Stimulated activated naive CD8-positive, alpha-beta T cell treated with anti-CD3 and anti-CD28 coated beads, Interleukin-15, amount 100 ng/mL, for 72 hours (primary cell): ENCODE data around the gene BLTP1.
A peak's percentile ranks its signal among the peaks of the same experiment; 100 is the strongest.

Experiments used
- ATAC-seq: fragments of 150-1000 bp; cut with Tn5 transposase; 2 replicates; pipeline ENCODE4 v1.10.0; 2021; ENCODE audit warnings: mild to moderate bottlenecking, moderate library complexity
- DNase-seq, 2 donors: peaks; one replicate each; pipeline ENCODE4 v3.0.0; 2021 to 2022
- H3K27ac Mint-ChIP-seq, 2 donors: one replicate each; pipeline ENCODE4 v1.8.0; 2022; ENCODE audit warnings: mild to moderate bottlenecking in 2 of 2, mixed read lengths in 2 of 2, moderate library complexity in 2 of 2
- H3K27me3 Mint-ChIP-seq: one replicate; pipeline ENCODE4 v1.8.0; 2022; ENCODE audit warnings: mixed read lengths
- H3K4me1 Mint-ChIP-seq: one replicate; pipeline ENCODE4 v1.8.0; 2022; ENCODE audit warnings: mild to moderate bottlenecking, mixed read lengths
- H3K4me3 Mint-ChIP-seq, 2 donors: one replicate each; pipeline ENCODE4 v1.8.0; 2022; ENCODE audit warnings: mild to moderate bottlenecking in 2 of 2, mixed read lengths in 2 of 2, moderate library complexity in 1 of 2
- H3K9me3 Mint-ChIP-seq, 2 donors: one replicate each; pipeline ENCODE4 v1.8.0; 2022; ENCODE audit warnings: mixed read lengths in 2 of 2

The BLTP1 gene

GRCh38 chr4:122142687-122143086, 9.4 kb upstream of the BLTP1 start:
- no peak for DNase-seq
- ATAC-seq: no peak
- peaks cover 27% of the 10 kb centered on the region for H3K27me3 Mint-ChIP-seq
- no peak overlapping the region for H3K27ac Mint-ChIP-seq
- no peak overlapping the region for H3K4me3 Mint-ChIP-seq
- H3K9me3 Mint-ChIP-seq: peaks cover 0 to 5% of the 10 kb centered on the region in 2 donors
- H3K4me1 Mint-ChIP-seq: no peaks in the 10 kb centered on the region

- no peaks in the 10 kb centered on the region for H3K9me3 Mint-ChIP-seq
- peaks cover 35% of the 10 kb centered on the region for H3K4me1 Mint-ChIP-seq
- H3K27me3 Mint-ChIP-seq: peaks cover 27% of the 10 kb centered on the region
- H3K4me3 Mint-ChIP-seq: no peak overlapping the region
- H3K27ac Mint-ChIP-seq: no peak overlapping the region
- no peak for ATAC-seq
- no peak for DNase-seq
Observed at GRCh38 chr4:122146652-122147051, 5.5 kb upstream of the BLTP1 start.

GRCh38 chr4:122150931-122151330, 1.2 kb upstream of the BLTP1 start:
- Mint-ChIP-seq H3K27ac (peak overlapping the region; percentile 29 to 99), H3K4me3 (peak overlapping the region; percentile 97 to 100), H3K9me3 (no peaks in the 10 kb centered on the region), H3K4me1 (peaks cover 59% of the 10 kb centered on the region), H3K27me3 (peaks cover 7% of the 10 kb centered on the region)
- ATAC-seq (no peak), DNase-seq (no peak)

- Mint-ChIP-seq H3K9me3 (no peaks in the 10 kb centered on the region), H3K4me1 (peaks cover 72% of the 10 kb centered on the region), H3K4me3 (peak overlapping the region; percentile 97 to 100), H3K27me3 (no peaks in the 10 kb centered on the region), H3K27ac (peak overlapping the region; percentile 61 to 70)
- peak; percentile 63 for ATAC-seq
- peak in 1 of 2 donors; percentile 39 for DNase-seq
Observed at GRCh38 chr4:122152711-122153226, 638 bp downstream of the BLTP1 start.

- H3K27me3 Mint-ChIP-seq: no peaks in the 10 kb centered on the region
- H3K4me3 Mint-ChIP-seq: no peak overlapping the region
- H3K27ac Mint-ChIP-seq: no peak overlapping the region
- H3K9me3 Mint-ChIP-seq: no peaks in the 10 kb centered on the region
- peak; percentile 57 for ATAC-seq
- H3K4me1 Mint-ChIP-seq: peaks cover 36% of the 10 kb centered on the region
- DNase-seq: no peak
Observed at GRCh38 chr4:122156819-122157218, 4.7 kb downstream of the BLTP1 start.

- H3K27ac Mint-ChIP-seq: no peak overlapping the region
- peaks cover 11% of the 10 kb centered on the region for H3K4me1 Mint-ChIP-seq
- DNase-seq (no peak), ATAC-seq (no peak)
- no peaks in the 10 kb centered on the region for H3K9me3 Mint-ChIP-seq
- no peak overlapping the region for H3K4me3 Mint-ChIP-seq
- no peaks in the 10 kb centered on the region for H3K27me3 Mint-ChIP-seq
Observed at GRCh38 chr4:122163301-122163700, 11.2 kb downstream of the BLTP1 start.

GRCh38 chr4:122163767-122164166, 11.6 kb downstream of the BLTP1 start:
- Mint-ChIP-seq H3K27ac (no peak overlapping the region), H3K27me3 (no peaks in the 10 kb centered on the region), H3K9me3 (no peaks in the 10 kb centered on the region), H3K4me1 (peaks cover 11% of the 10 kb centered on the region), H3K4me3 (no peak overlapping the region)
- no peak for DNase-seq
- ATAC-seq: no peak

DNA sequence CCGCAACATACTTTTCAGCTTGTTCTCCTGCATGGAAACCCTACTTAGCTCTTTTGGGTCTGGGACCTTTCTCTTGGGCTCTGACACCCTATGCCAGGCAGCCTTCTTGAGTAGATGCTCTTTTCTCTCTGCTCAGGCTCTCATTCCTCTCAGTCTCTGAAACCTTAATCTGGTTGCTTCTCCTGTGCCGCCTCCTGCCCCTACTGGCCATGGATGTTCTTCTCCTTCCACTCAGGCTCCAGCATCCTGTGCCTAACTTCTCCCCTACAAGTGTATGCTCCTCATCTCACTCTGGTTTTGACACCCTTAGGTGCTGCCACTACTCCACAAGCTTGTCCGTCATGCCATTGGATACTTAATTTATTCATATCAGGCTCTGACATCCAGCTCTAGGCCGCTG, 15.2 kb downstream of the BLTP1 start:
- ATAC-seq (no peak), DNase-seq (no peak)
- Mint-ChIP-seq H3K9me3 (no peaks in the 10 kb centered on the region), H3K27ac (no peak overlapping the region), H3K27me3 (no peaks in the 10 kb centered on the region), H3K4me3 (no peak overlapping the region), H3K4me1 (peaks cover 11% of the 10 kb centered on the region)

- ATAC-seq: no peak
- H3K4me1 Mint-ChIP-seq: peaks cover 11% of the 10 kb centered on the region
- H3K27me3 Mint-ChIP-seq: no peaks in the 10 kb centered on the region
- no peaks in the 10 kb centered on the region for H3K9me3 Mint-ChIP-seq
- H3K27ac Mint-ChIP-seq: no peak overlapping the region
- no peak overlapping the region for H3K4me3 Mint-ChIP-seq
- DNase-seq: no peak
Observed at GRCh38 chr4:122170775-122171174, 18.6 kb downstream of the BLTP1 start.

DNA sequence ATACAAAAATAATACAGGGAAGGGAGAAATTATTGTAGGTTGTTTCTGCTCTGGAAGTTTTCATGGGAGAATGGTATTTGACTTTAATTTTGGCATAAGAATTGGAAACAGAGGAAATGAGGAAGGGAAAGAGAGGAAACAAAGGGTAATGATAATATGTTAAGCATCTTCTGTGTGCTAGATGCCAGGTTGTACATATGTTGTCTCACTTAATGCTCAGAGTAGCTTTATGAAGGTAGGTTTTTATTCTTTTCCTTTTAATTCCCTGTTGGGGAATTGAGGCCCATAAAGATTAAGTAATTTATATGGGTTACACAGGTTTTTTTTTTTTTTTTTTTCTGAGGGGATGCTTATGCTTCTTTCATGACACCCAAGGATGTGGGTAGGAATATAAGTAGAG, 19.2 kb downstream of the BLTP1 start:
- ATAC-seq (no peak), DNase-seq (no peak)
- Mint-ChIP-seq H3K9me3 (no peaks in the 10 kb centered on the region), H3K27ac (no peak overlapping the region), H3K27me3 (no peaks in the 10 kb centered on the region), H3K4me3 (no peak overlapping the region), H3K4me1 (peaks cover 11% of the 10 kb centered on the region)

DNA sequence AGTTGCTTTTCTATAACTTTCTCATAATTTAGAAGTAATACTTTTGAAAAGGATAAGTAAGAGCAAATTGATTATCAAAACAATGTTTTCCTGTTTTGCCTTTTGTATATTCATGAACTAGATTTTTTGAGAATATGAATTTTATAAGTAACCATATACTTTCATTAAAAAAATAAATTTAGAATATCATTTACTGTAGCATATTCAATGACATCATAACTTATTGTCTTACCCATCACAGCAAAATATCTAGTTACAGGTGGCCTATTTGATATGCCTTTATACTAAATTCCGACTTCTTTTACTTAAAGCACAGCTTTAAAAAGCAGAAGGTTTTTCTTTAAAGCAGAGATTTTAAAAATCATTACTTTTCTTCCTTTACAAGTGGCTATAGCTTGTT, 20.1 kb downstream of the BLTP1 start:
- Mint-ChIP-seq H3K27me3 (no peaks in the 10 kb centered on the region), H3K4me1 (peaks cover 10% of the 10 kb centered on the region), H3K27ac (no peak overlapping the region), H3K9me3 (no peaks in the 10 kb centered on the region), H3K4me3 (no peak overlapping the region)
- DNase-seq: no peak
- ATAC-seq: no peak

DNA sequence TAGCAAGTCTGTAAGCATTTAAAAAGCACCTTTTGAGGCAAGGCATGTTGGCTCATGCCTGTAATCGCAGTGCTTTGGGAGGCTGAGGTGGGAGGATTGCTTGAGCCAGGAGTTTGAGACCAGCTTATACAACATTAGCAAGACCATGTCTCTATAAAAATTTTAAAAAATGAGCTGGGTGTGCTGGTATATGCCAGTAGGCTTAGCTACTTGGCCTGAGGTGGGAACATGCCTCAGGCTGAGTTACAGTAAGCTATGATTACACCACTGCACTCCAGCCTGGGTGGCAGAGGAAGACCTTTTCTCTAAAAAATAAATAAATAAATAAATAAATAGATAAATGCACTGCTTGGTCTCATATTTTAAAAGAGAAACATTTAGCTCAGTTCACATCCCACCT, 26.8 kb downstream of the BLTP1 start:
- Mint-ChIP-seq H3K9me3 (no peaks in the 10 kb centered on the region), H3K4me1 (no peaks in the 10 kb centered on the region), H3K27me3 (no peaks in the 10 kb centered on the region), H3K27ac (no peak overlapping the region), H3K4me3 (no peak overlapping the region)
- ATAC-seq (no peak), DNase-seq (no peak)

GRCh38 chr4:122195718-122196117, 43.6 kb downstream of the BLTP1 start:
- no peaks in the 10 kb centered on the region for H3K9me3 Mint-ChIP-seq
- no peak for DNase-seq
- H3K27ac Mint-ChIP-seq: peak overlapping the region in 1 of 2 donors; percentile 61
- H3K4me3 Mint-ChIP-seq: no peak overlapping the region
- no peaks in the 10 kb centered on the region for H3K4me1 Mint-ChIP-seq
- no peaks in the 10 kb centered on the region for H3K27me3 Mint-ChIP-seq
- ATAC-seq: peak; percentile 64
